DND-41 (cell line): ENCODE results near the gene TPD52L2.

Experiments used
- EZH2 ChIP-seq: IDR thresholded peaks from 3 replicates; pipeline ENCODE4 v1.6.1; 2012; ENCODE audit warnings: borderline replicate concordance, low read depth, mild to moderate bottlenecking, moderate library complexity, low read length, inconsistent platforms; ENCODE audit not compliant: severe bottlenecking
- TF ChIP-seq, protein P1 (sequence below): IDR thresholded peaks from 2 replicates; pipeline ENCODE4 v1.5.1; 2012; ENCODE audit warnings: borderline replicate concordance, low read length, moderate library complexity, mild to moderate bottlenecking; ENCODE audit not compliant: poor library complexity, severe bottlenecking; ENCODE audit errors: extremely low read depth

DNA sequence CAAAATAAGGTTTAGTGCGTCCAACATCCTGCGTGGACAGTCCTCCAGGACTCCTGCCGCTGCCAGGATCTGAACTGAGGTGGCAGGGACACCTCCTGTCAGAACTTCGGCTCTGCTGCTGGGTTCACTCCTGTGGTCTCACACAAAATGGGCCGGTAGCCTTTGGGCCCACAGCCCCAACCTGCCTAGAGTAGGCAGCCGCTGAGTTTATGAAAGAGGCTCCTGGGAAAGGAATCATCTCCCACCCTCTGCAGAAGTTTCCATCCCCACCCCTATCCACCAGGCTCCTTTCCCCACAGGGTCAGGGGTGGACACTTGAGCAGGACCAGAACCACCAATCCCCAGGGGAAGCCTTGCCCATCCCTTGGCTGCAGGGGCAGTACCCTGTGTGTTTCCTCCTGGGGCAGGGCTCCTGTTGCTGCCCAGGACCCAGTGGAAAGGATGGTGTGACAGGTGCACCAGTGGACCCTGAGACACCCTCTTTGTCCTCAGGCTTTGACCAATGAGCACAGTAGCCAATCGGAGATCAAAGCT lies 5.8 kb upstream of the TPD52L2 start:
- TF ChIP-seq, protein P1, sequence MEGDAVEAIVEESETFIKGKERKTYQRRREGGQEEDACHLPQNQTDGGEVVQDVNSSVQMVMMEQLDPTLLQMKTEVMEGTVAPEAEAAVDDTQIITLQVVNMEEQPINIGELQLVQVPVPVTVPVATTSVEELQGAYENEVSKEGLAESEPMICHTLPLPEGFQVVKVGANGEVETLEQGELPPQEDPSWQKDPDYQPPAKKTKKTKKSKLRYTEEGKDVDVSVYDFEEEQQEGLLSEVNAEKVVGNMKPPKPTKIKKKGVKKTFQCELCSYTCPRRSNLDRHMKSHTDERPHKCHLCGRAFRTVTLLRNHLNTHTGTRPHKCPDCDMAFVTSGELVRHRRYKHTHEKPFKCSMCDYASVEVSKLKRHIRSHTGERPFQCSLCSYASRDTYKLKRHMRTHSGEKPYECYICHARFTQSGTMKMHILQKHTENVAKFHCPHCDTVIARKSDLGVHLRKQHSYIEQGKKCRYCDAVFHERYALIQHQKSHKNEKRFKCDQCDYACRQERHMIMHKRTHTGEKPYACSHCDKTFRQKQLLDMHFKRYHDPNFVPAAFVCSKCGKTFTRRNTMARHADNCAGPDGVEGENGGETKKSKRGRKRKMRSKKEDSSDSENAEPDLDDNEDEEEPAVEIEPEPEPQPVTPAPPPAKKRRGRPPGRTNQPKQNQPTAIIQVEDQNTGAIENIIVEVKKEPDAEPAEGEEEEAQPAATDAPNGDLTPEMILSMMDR, result no peak
- TF ChIP-seq EZH2, result no peak
